Measurements from ENCODE around the gene CRYBG2. TPM values are rescaled to one million over a fixed set of nuclear protein-coding genes. Genes with fewer than 3 reads are reported as not detected.
A peak's percentile ranks its signal among the peaks of the same experiment; 100 is the strongest.

The CRYBG2 gene
- total RNA-seq, 1 experiment from 2014 or later, result 21.7 TPM

DNA sequence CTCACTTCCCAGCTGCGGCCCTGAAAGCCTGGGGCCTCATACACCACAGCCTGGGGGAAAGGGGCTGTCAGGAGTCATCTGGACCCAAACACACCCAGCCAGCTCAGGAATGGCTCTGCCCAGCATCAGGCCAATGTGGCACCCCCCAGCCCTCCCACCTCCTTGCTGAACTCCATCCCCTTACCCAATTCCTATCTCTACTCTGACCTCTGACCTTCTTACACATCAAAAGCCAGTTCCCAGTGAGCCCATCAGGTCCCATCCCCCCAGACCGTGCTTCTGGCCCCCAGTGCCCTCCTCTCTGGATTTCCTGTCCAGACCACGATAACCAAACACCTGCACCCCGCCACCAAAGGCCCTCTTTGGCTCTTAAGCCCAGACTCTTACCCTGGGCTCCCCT lies 16.3 kb downstream of the CRYBG2 start:
- POLR2A ChIA-PET (ENCODE audit: unreplicated experiment), result no interaction called here
- CTCF ChIA-PET, result interaction anchor here (0.6 kb wide), 1 partner anchor 10 kb away, joined by 3 read pairs; no protein-coding TSS in a partner anchor

DNA sequence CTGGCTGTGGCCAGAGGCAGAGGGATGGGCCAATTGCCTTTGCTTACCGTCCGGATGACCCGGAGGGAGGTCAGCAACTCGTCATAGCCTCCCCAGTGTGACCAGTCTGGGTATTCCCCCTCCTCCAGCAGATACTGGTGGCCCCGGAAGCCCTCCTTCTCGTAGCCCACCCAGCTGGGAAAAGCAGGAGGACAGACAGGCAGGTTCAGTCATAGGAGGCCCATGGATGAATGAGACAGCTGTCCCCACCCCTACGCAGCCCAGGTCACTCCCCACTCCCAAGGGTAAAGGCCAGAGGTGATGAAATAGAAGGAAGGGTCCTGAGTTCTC lies 16.8 kb downstream of the CRYBG2 start:
- no peaks in the 10 kb centered on the region for H3K36me3 ChIP-seq (ENCODE audit: low read depth)
- no peak for TF ChIP-seq EZH2 (IDR thresholded peaks at IDR 0.05; ENCODE audit: low read depth)
- TF ChIP-seq, protein P1, sequence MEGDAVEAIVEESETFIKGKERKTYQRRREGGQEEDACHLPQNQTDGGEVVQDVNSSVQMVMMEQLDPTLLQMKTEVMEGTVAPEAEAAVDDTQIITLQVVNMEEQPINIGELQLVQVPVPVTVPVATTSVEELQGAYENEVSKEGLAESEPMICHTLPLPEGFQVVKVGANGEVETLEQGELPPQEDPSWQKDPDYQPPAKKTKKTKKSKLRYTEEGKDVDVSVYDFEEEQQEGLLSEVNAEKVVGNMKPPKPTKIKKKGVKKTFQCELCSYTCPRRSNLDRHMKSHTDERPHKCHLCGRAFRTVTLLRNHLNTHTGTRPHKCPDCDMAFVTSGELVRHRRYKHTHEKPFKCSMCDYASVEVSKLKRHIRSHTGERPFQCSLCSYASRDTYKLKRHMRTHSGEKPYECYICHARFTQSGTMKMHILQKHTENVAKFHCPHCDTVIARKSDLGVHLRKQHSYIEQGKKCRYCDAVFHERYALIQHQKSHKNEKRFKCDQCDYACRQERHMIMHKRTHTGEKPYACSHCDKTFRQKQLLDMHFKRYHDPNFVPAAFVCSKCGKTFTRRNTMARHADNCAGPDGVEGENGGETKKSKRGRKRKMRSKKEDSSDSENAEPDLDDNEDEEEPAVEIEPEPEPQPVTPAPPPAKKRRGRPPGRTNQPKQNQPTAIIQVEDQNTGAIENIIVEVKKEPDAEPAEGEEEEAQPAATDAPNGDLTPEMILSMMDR (conservative IDR thresholded peaks at IDR 0.05), result no peak
- H3K4me1 ChIP-seq (replicated peaks; ENCODE audit: insufficient read depth), result no peaks in the 10 kb centered on the region
- H3K9me2 ChIP-seq (ENCODE audit: insufficient read depth), result no peaks in the 10 kb centered on the region
- H3K4me3 ChIP-seq, result no peak overlapping the region
- ChIA-PET CTCF (no interaction called here), POLR2A (ENCODE audit: unreplicated experiment) (no interaction called here)
- BruUV-seq (replicated peaks), result no TSS peak
- no peak overlapping the region for H3K4me2 ChIP-seq
- no peaks in the 10 kb centered on the region for H3K79me2 ChIP-seq (ENCODE audit: low read depth)
- H4K20me1 ChIP-seq (ENCODE audit: insufficient read depth), result no peaks in the 10 kb centered on the region
- H3K27ac ChIP-seq, result no peak overlapping the region
- H2AFZ ChIP-seq, result no peak overlapping the region
- no peaks in the 10 kb centered on the region for H3K9me3 ChIP-seq (ENCODE audit: insufficient read depth, low read depth)
- DNase-seq, result no peak
- H3K27me3 ChIP-seq (ENCODE audit: insufficient read depth, low read depth), result no peaks in the 10 kb centered on the region
- H3F3A ChIP-seq (ENCODE audit: insufficient read depth, low read depth), result 0 out of 2 replicates have a peak, but pooled peaks cover 3% of the 10 kb centered on the region
- intact Hi-C loops (cut with micrococcal nuclease; ENCODE audit: unreplicated experiment), result no loop called here

More for the DNA sequence above, 16.3 kb downstream of the CRYBG2 start:
- no peak overlapping the region for H3K4me3 ChIP-seq
- no peaks in the 10 kb centered on the region for H3K9me2 ChIP-seq (ENCODE audit: insufficient read depth)
- H3K4me1 ChIP-seq (replicated peaks; ENCODE audit: insufficient read depth), result no peaks in the 10 kb centered on the region
- H3F3A ChIP-seq (ENCODE audit: insufficient read depth, low read depth), result 0 out of 2 replicates have a peak, but pooled peaks cover 3% of the 10 kb centered on the region
- TF ChIP-seq, protein P1 (conservative IDR thresholded peaks at IDR 0.05), result no peak
- no peak for TF ChIP-seq EZH2 (IDR thresholded peaks at IDR 0.05; ENCODE audit: low read depth)
- H3K27ac ChIP-seq, result no peak overlapping the region
- DNase-seq, result no peak
- H2AFZ ChIP-seq, result no peak overlapping the region
- H3K9me3 ChIP-seq (ENCODE audit: insufficient read depth, low read depth), result no peaks in the 10 kb centered on the region
- intact Hi-C loops (cut with micrococcal nuclease; ENCODE audit: unreplicated experiment), result no loop called here
- no peaks in the 10 kb centered on the region for H3K79me2 ChIP-seq (ENCODE audit: low read depth)
- H3K36me3 ChIP-seq (ENCODE audit: low read depth), result no peaks in the 10 kb centered on the region
- no TSS peak for BruUV-seq (replicated peaks)
- H4K20me1 ChIP-seq (ENCODE audit: insufficient read depth), result no peaks in the 10 kb centered on the region
- H3K4me2 ChIP-seq, result no peak overlapping the region
- H3K27me3 ChIP-seq (ENCODE audit: insufficient read depth, low read depth), result no peaks in the 10 kb centered on the region

DNA sequence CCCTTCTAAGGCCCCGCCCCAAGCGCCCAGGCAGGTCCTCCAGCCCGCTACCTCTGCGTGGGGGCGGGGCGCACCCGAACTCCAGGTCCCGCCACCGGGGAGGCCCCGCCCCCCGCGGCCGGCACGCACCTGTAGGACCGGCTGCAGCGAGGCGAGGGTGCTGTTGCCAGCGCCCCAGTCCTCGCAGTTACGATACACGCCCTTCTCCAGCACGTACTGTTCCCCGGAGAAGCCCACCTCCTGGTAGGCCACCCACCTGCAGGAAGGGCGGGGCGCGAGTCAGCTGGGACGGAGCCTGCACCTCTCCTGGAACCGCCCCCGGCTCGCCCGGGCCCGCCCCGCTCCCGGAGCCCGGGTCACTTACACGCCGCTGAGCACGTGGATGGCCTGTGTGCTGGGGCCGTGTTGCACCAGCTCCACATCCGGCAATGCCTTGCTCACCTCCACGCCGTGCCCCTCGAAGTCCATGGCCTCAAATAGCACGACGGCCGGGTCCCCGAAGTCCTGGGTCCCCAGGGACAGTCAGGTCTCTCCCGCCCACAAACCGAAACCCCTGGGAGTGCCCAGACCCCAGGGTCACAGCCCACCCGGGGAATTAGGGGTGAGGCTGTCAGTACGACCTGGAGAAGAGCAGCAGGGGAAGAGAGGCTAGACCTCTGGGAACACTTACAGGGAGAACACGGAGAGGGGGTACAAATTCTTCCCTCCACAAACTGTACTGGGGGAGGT lies 17.3 kb downstream of the CRYBG2 start:
- Histone ChIP-seq H3F3A (ENCODE audit: insufficient read depth, low read depth) (0 out of 2 replicates have a peak, but pooled peaks cover 3% of the 10 kb centered on the region), H3K4me2 (peak overlapping the region; percentile 13; the same call in 1 of the 2 replicates), H3K27me3 (ENCODE audit: insufficient read depth, low read depth) (no peaks in the 10 kb centered on the region), H3K9me2 (ENCODE audit: insufficient read depth) (no peaks in the 10 kb centered on the region), H3K36me3 (ENCODE audit: low read depth) (no peaks in the 10 kb centered on the region), H4K20me1 (ENCODE audit: insufficient read depth) (no peaks in the 10 kb centered on the region), H2AFZ (no peak overlapping the region), H3K9me3 (ENCODE audit: insufficient read depth, low read depth) (no peaks in the 10 kb centered on the region), H3K27ac (no peak overlapping the region), H3K4me3 (no peak overlapping the region), H3K4me1 (replicated peaks; ENCODE audit: insufficient read depth) (no peaks in the 10 kb centered on the region), H3K79me2 (ENCODE audit: low read depth) (no peaks in the 10 kb centered on the region)
- ChIA-PET POLR2A (ENCODE audit: unreplicated experiment) (no interaction called here), CTCF (no interaction called here)
- DNase-seq, result peak; percentile 42 to 62
- intact Hi-C loops (cut with micrococcal nuclease; ENCODE audit: unreplicated experiment), result no loop called here
- no TSS peak for BruUV-seq (replicated peaks)
- TF ChIP-seq, protein P1 (conservative IDR thresholded peaks at IDR 0.05), result no peak
- TF ChIP-seq EZH2 (IDR thresholded peaks at IDR 0.05; ENCODE audit: low read depth), result no peak
